Spleen (tissue), 11 donors: ENCODE measurements around the gene NECAB2. TPM values are rescaled to one million over a fixed set of nuclear protein-coding genes. Genes with fewer than 3 reads are reported as not detected.

Experiments
- DNase-seq: peaks from one replicate; pipeline ENCODE4 v3.0.0-alpha.2; 2020
- H3K27ac ChIP-seq, 8 donors: fragments of 200-600 bp; sonication (generic) in 7 of 8; 1 replicate in 4 of 8; 2 replicates in 4 of 8; pipeline versions ENCODE4 v1.5.0 to v1.8.0; 2016 to 2021; ENCODE audit warnings: inconsistent platforms in 4 of 8, mild to moderate bottlenecking in 4 of 8, moderate library complexity in 1 of 8
- H3K27me3 ChIP-seq, 7 donors: fragments of 200-600 bp; sonication (generic) in 6 of 7; replicated peaks in 1 of 7; 1 replicate in 4 of 7; 2 replicates in 3 of 7; pipeline versions ENCODE4 v1.5.0 to v1.8.0; 2016 to 2021; ENCODE audit warnings: inconsistent platforms in 3 of 7, mild to moderate bottlenecking in 1 of 7
- H3K36me3 ChIP-seq, 6 donors: fragments of 200-600 bp; sonication (generic) in 5 of 6; 1 replicate in 4 of 6; 2 replicates in 2 of 6; pipeline versions ENCODE4 v1.5.0 to v1.8.0; 2016 to 2021; ENCODE audit warnings: inconsistent platforms in 2 of 6
- H3K4me1 ChIP-seq, 6 donors: fragments of 200-600 bp; sonication (generic) in 5 of 6; 1 replicate in 3 of 6; 2 replicates in 3 of 6; pipeline versions ENCODE4 v1.5.0 to v1.8.0; 2016 to 2021; ENCODE audit warnings: inconsistent platforms in 3 of 6
- H3K4me3 ChIP-seq, 8 donors: fragments of 200-600 bp; sonication (generic) in 7 of 8; 1 replicate in 4 of 8; 2 replicates in 4 of 8; pipeline versions ENCODE4 v1.5.0 to v1.8.0; 2016 to 2021; ENCODE audit warnings: inconsistent platforms in 4 of 8, mild to moderate bottlenecking in 4 of 8, moderate library complexity in 2 of 8
- H3K9me3 ChIP-seq, 8 donors: fragments of 200-600 bp; sonication (generic) in 7 of 8; 1 replicate in 4 of 8; 2 replicates in 4 of 8; pipeline versions ENCODE4 v1.5.0 to v1.8.0; 2016 to 2021; ENCODE audit warnings: inconsistent platforms in 4 of 8
- CTCF ChIP-seq, 11 experiments: fragments of 200-600 bp in 7 of 11; fragments of 450-650 bp in 4 of 11; sonication (generic) in 4 of 11; IDR thresholded peaks in 8 of 11; conservative IDR thresholded peaks in 3 of 11; 1 replicate in 7 of 11; 2 replicates in 4 of 11; pipeline versions ENCODE4 v1.4.0 to v1.8.0; 2016 to 2021; ENCODE audit warnings: antibody characterized with exemption in 11 of 11, inconsistent platforms in 4 of 11, mild to moderate bottlenecking in 1 of 11
- POLR2A ChIP-seq, 3 donors: fragments of 450-650 bp; IDR thresholded peaks; one replicate each; pipeline ENCODE4 v1.5.1; 2017; ENCODE audit warnings: antibody characterized with exemption in 3 of 3, mild to moderate bottlenecking in 1 of 3
- POLR2AphosphoS5 ChIP-seq, 3 donors: sonication (generic); formaldehyde crosslinking; IDR thresholded peaks; one replicate each; pipeline ENCODE4 v1.5.1; 2017; ENCODE audit warnings: antibody characterized with exemption in 3 of 3
- WGBS, 5 donors: extraction: QIAGEN DNeasy Blood & Tissue Kit in 3 of 5; methylation state at CpG; one replicate each; pipeline versions ENCODE4 v1.1.5 to v1.1.7; 2013 to 2018; 5-methylcytosine and 5-hydroxymethylcytosine counted together
- intact Hi-C: fragments of 100-400 bp; cut with DNase I; formaldehyde crosslinking; loops from one replicate; pipeline ENCODE4 v1.15.0; 2023; ENCODE audit warnings: low total_unique reads
- polyA plus RNA-seq, 3 donors: library from polyadenylated mRNA; stranded (reverse); fragments of 200-250 nt; gene quantifications; one replicate each; pipeline ENCODE4 v1.2.1, GENCODE V29; 2013
- total RNA-seq, 7 donors: library from RNA; depleted of rRNA in 3 of 7; stranded (reverse); fragments of >200 nt in 3 of 7; fragmentation: NEBNext Ultra II Directional in 4 of 7; extraction: Animal tissue kit (Norgen Biotek cat#: 25700) in 4 of 7; gene quantifications; one replicate each; pipeline versions ENCODE4 v1.1.0 to v1.2.1, GENCODE V29; 2016 to 2021
- donor health status: healthy with polysubstance abuse.
- donor health status: DM: no; HTN: no; CAD: no; lungs with moderate emphysema.
- donor health status: DM: no; HTN: no; CAD: no.
- donor health status: Bipolar disorder and iron deficiency.
- donor health status: healthy.
- donor health status: DM: no; HTN: no; CAD: no.
- donor health status: DM: yes; HTN: yes; CAD: no.

NECAB2 gene
- total and polyA plus RNA-seq, 10 donors, result 0.16 to 3.1 (median 1.2) TPM; not detected in 4

DNA sequence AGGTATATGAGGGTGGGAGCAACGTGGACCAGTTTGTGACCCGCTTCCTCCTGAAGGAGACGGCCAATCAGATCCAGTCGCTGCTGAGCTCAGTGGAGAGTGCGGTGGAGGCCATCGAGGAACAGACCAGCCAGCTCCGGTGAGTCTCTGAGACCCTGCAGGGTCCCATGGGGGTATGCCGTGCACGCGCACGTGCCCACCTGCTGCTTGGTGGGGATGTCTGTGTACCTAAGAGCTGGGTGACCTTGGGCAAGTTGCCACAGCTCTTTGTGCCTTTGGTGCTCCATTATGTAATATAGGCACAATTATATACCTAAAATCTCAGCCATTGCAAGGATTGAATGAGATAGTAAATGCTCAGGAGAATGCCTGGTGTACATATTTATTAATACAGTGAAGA lies 22.4 kb downstream of the NECAB2 start:
- no peaks in the 10 kb centered on the region for H3K9me3 ChIP-seq
- TF ChIP-seq POLR2AphosphoS5 (IDR thresholded peaks at IDR 0.05) (no peak), POLR2A (IDR thresholded peaks at IDR 0.05) (no peak), CTCF (IDR thresholded peaks at IDR 0.05 in 8 of 11, conservative IDR thresholded peaks at IDR 0.05 in 3 of 11) (no peak)
- H3K36me3 ChIP-seq, result no peaks in the 10 kb centered on the region
- intact Hi-C loops, result no loop called here
- H3K27me3 ChIP-seq, result peaks cover 0 to 62% (median 9%) of the 10 kb centered on the region in 7 donors
- H3K4me3 ChIP-seq, result no peak overlapping the region
- 86 to 91% (median 90%) methylated on average over 11 of the region's 11 CpGs for WGBS, 5 donors
- peaks cover 0 to 5% (median under 1%) of the 10 kb centered on the region in 6 donors for H3K4me1 ChIP-seq
- H3K27ac ChIP-seq, result no peak overlapping the region
- no peak for DNase-seq

- intact Hi-C loops, result no loop called here
- Histone ChIP-seq H3K9me3 (no peaks in the 10 kb centered on the region), H3K4me3 (no peak overlapping the region), H3K36me3 (no peaks in the 10 kb centered on the region), H3K27ac (no peak overlapping the region), H3K27me3 (peaks cover 0 to 79% (median 19%) of the 10 kb centered on the region in 7 donors), H3K4me1 (peaks cover 0 to 7% (median 2%) of the 10 kb centered on the region in 6 donors)
- WGBS, 5 donors, result 67 to 83% (median 81%) methylated on average over 6 of the region's 6 CpGs
- TF ChIP-seq POLR2A (IDR thresholded peaks at IDR 0.05) (no peak), POLR2AphosphoS5 (IDR thresholded peaks at IDR 0.05) (no peak), CTCF (IDR thresholded peaks at IDR 0.05 in 8 of 11, conservative IDR thresholded peaks at IDR 0.05 in 3 of 11) (no peak)
- DNase-seq, result no peak
These were observed 24.6 kb downstream of the NECAB2 start for GRCh38 chr16:83992624-83993023.

DNA sequence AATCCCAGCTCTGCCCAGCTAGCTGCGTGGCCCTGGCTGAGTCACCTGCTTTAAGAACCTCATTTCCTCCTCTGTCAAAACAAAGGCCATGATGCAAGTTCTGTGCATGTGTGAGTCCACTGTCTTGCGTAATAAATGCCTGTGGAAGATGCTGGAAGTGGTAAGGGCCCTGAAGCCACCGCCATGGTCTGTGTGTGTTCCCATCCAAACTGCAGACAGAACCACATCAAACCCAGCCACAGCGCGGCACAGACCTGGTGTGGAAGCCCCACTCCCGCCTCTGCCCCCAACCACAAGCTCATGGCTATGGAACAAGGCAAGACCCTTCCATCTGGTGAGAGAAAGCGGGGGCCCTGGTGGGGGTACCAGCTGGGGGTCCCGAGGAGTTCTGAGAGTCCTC lies 26.0 kb downstream of the NECAB2 start:
- no peak for DNase-seq
- peak in 1 of 3 donors; percentile 60 for TF ChIP-seq POLR2AphosphoS5 (IDR thresholded peaks at IDR 0.05)
- TF ChIP-seq POLR2A (IDR thresholded peaks at IDR 0.05), result no peak
- peak overlapping the region in 1 of 8 donors; percentile 42 for H3K4me3 ChIP-seq
- intact Hi-C loops, result no loop called here
- H3K4me1 ChIP-seq, result peaks cover 0 to 7% (median 2%) of the 10 kb centered on the region in 6 donors
- H3K27ac ChIP-seq, result peak overlapping the region in 4 of 8 donors; percentile 11 to 85 (median 66)
- no peaks in the 10 kb centered on the region for H3K36me3 ChIP-seq
- peaks cover 0 to 93% (median 16%) of the 10 kb centered on the region in 7 donors for H3K27me3 ChIP-seq
- 40 to 66% (median 48%) methylated on average over 5 to 8 of the region's 8 CpGs for WGBS, 5 donors
- no peaks in the 10 kb centered on the region for H3K9me3 ChIP-seq

GRCh38 chr16:83994703-83995102 lies 26.7 kb downstream of the NECAB2 start:
- 67 to 77% (median 74%) methylated on average over 13 of the region's 13 CpGs for WGBS, 5 donors
- peaks cover 0 to 93% (median 14%) of the 10 kb centered on the region in 7 donors for H3K27me3 ChIP-seq

More at GRCh38 chr16:83994703-83995102, 26.7 kb downstream of the NECAB2 start:
- Histone ChIP-seq H3K9me3 (no peaks in the 10 kb centered on the region), H3K4me3 (peak overlapping the region in 1 of 8 donors; percentile 42), H3K36me3 (no peaks in the 10 kb centered on the region), H3K27ac (peak overlapping the region in 4 of 8 donors; percentile 41 to 85 (median 66)), H3K4me1 (peaks cover 0 to 7% (median 2%) of the 10 kb centered on the region in 6 donors)
- no peak for DNase-seq
- TF ChIP-seq POLR2AphosphoS5 (IDR thresholded peaks at IDR 0.05) (no peak), CTCF (IDR thresholded peaks at IDR 0.05 in 8 of 11, conservative IDR thresholded peaks at IDR 0.05 in 3 of 11) (no peak), POLR2A (IDR thresholded peaks at IDR 0.05) (no peak)
- intact Hi-C loops, result no loop called here
